IMR-90 (cell line): Measurements from ENCODE around the gene ANP32B. TPM values are rescaled to one million over a fixed set of nuclear protein-coding genes. Genes with fewer than 3 reads are reported as not detected.
A peak's percentile ranks its signal among the peaks of the same experiment; 100 is the strongest.
"Not testable (repeated sequence)": the region's sequence is repeated elsewhere in the genome, so short reads cannot be mapped to it uniquely, and the experiment has no call there.

Source experiments
- ATAC-seq: fragments of 200-7000 bp; cut with Tn5 transposase; 2 replicates; pipeline ENCODE4 v1.9.1; 2020; ENCODE audit warnings: low read depth, mild to moderate bottlenecking, moderate library complexity
- BruUV-seq: library from RNA; stranded (reverse); fragments of 400-500 nt; replicated peaks from 2 replicates; lab custom pipeline; 2021; lab: Mats Ljungman, UMichigan
- CTCF ChIA-PET: fragments of 300-600 bp; formaldehyde crosslinking; extraction: SDS; loops from one replicate; lab custom pipeline; 2021; ENCODE audit warnings: antibody characterized with exemption; lab: Yijun Ruan, JAX
- POLR2A ChIA-PET: fragments of 300-600 bp; sonication (Branson Sonifier 250); formaldehyde crosslinking; loops from one replicate; lab custom pipeline; 2022; ENCODE audit warnings: antibody characterized with exemption; ENCODE audit not compliant: unreplicated experiment; lab: Charles Lee
- DNase-seq: peaks from one replicate; pipeline ENCODE4 v3.0.0; 2013
- H2AFZ ChIP-seq: replicated peaks from 2 replicates; pipeline ENCODE3; 2013; ENCODE audit warnings: low read length, mild to moderate bottlenecking; ENCODE audit not compliant: poor library complexity
- H2AK5ac ChIP-seq: 2 replicates; pipeline ENCODE4 v1.6.1; 2013; ENCODE audit warnings: low read depth, low read length, inconsistent platforms
- H2AK9ac ChIP-seq: replicated peaks from 2 replicates; pipeline ENCODE3; 2013; ENCODE audit warnings: mild to moderate bottlenecking, low read depth, low read length, moderate library complexity; ENCODE audit not compliant: poor library complexity
- H2BK120ac ChIP-seq: 2 replicates; pipeline ENCODE4 v1.6.1; 2013; ENCODE audit warnings: low read depth, low read length, inconsistent platforms
- H2BK15ac ChIP-seq: 3 replicates; pipeline ENCODE4 v1.6.1; 2013; ENCODE audit warnings: low read depth, low read length, inconsistent platforms
- H2BK20ac ChIP-seq: 2 replicates; pipeline ENCODE4 v1.6.1; 2013; ENCODE audit warnings: low read depth, mild to moderate bottlenecking, inconsistent platforms, low read length, moderate library complexity
- H2BK5ac ChIP-seq: 2 replicates; pipeline ENCODE4 v1.6.1; 2013; ENCODE audit warnings: mild to moderate bottlenecking, low read depth, low read length, inconsistent platforms; ENCODE audit not compliant: poor library complexity, severe bottlenecking
- H3K14ac ChIP-seq: replicated peaks from 2 replicates; pipeline ENCODE4 v1.6.1; 2013; ENCODE audit warnings: low read depth, low read length, inconsistent platforms
- H3K18ac ChIP-seq: 2 replicates; pipeline ENCODE4 v1.6.1; 2013; ENCODE audit warnings: low read depth, low read length, control low read depth
- H3K23ac ChIP-seq: 2 replicates; pipeline ENCODE4 v1.6.1; 2013; ENCODE audit warnings: low read depth, low read length, inconsistent platforms
- H3K27ac ChIP-seq: 2 replicates; pipeline ENCODE4 v1.5.1; 2013; ENCODE audit warnings: mild to moderate bottlenecking, control low read depth, low read length; ENCODE audit not compliant: insufficient read depth
- H3K27me3 ChIP-seq: 2 replicates; pipeline ENCODE4 v1.6.1; 2013; ENCODE audit warnings: low read length; ENCODE audit not compliant: control insufficient read depth, insufficient read depth
- H3K36me3 ChIP-seq: 2 replicates; pipeline ENCODE4 v1.6.1; 2013; ENCODE audit warnings: low read length, mixed read lengths; ENCODE audit not compliant: control insufficient read depth, insufficient read depth
- H3K4ac ChIP-seq: 2 replicates; pipeline ENCODE4 v1.6.1; 2013; ENCODE audit warnings: low read depth, low read length, inconsistent platforms
- H3K4me1 ChIP-seq: 2 replicates; pipeline ENCODE4 v1.6.1; 2013; ENCODE audit warnings: low read length, mixed read lengths; ENCODE audit not compliant: control insufficient read depth, insufficient read depth
- H3K4me2 ChIP-seq: 2 replicates; pipeline ENCODE4 v1.6.1; 2013; ENCODE audit warnings: low read depth, mild to moderate bottlenecking, control low read depth, low read length, moderate library complexity
- H3K4me3 ChIP-seq: 2 replicates; pipeline ENCODE4 v1.5.1; 2013; ENCODE audit warnings: low read depth, mild to moderate bottlenecking, control low read depth, low read length, moderate library complexity; ENCODE audit not compliant: insufficient read depth
- H3K56ac ChIP-seq: 2 replicates; pipeline ENCODE4 v1.6.1; 2013; ENCODE audit warnings: low read length, inconsistent platforms; ENCODE audit not compliant: insufficient read depth; ENCODE audit errors: extremely low read depth
- H3K79me1 ChIP-seq, 2 experiments: 2 replicates each; pipeline ENCODE4 v1.6.1; 2013; ENCODE audit warnings: low read length in 2 of 2, inconsistent platforms in 1 of 2, low read depth in 1 of 2
- H3K9ac ChIP-seq: 2 replicates; pipeline ENCODE4 v1.6.1; 2013; ENCODE audit warnings: low read depth, low read length, control low read depth
- H3K9me1 ChIP-seq: 2 replicates; pipeline ENCODE4 v1.6.1; 2013; ENCODE audit warnings: low read length, inconsistent platforms; ENCODE audit not compliant: insufficient read depth
- H3K9me3 ChIP-seq: 2 replicates; pipeline ENCODE4 v1.6.1; 2013; ENCODE audit warnings: low read length; ENCODE audit not compliant: control insufficient read depth, insufficient read depth
- H4K20me1 ChIP-seq: 2 replicates; pipeline ENCODE4 v1.6.1; 2013; ENCODE audit warnings: low read length, inconsistent platforms; ENCODE audit not compliant: insufficient read depth
- H4K5ac ChIP-seq: 2 replicates; pipeline ENCODE4 v1.6.1; 2013; ENCODE audit warnings: mild to moderate bottlenecking, low read depth, low read length, control low read depth
- H4K8ac ChIP-seq, 2 experiments: 2 replicates each; pipeline ENCODE4 v1.6.1; 2013; ENCODE audit warnings: low read depth in 2 of 2, low read length in 2 of 2, control low read depth in 1 of 2, inconsistent platforms in 1 of 2
- H4K91ac ChIP-seq: 2 replicates; pipeline ENCODE4 v1.6.1; 2013; ENCODE audit warnings: low read depth, low read length, inconsistent platforms; ENCODE audit not compliant: insufficient read depth
- ELK1 ChIP-seq: fragments of 150-350 bp; IDR thresholded peaks from 2 replicates; pipeline ENCODE4 v1.6.1; 2016; ENCODE audit warnings: low read depth, mild to moderate bottlenecking, low read length, moderate library complexity, borderline replicate concordance
- MXI1 ChIP-seq: IDR thresholded peaks from 2 replicates; pipeline ENCODE4 v1.6.1; 2012; ENCODE audit warnings: low read depth, mild to moderate bottlenecking, low read length, moderate library complexity, borderline replicate concordance
- NFE2L2 ChIP-seq: fragments of 150-350 bp; IDR thresholded peaks from 2 replicates; pipeline ENCODE4 v1.6.1; 2016; ENCODE audit warnings: low read depth, mild to moderate bottlenecking, low read length
- RCOR1 ChIP-seq: IDR thresholded peaks from 2 replicates; pipeline ENCODE4 v1.6.1; 2012; ENCODE audit warnings: mild to moderate bottlenecking, low read length, improper control_type of control experiment; ENCODE audit not compliant: insufficient replicate concordance
- WGBS, 2 experiments: methylation state at CpG; one replicate each; pipeline versions ENCODE4 v1.1.5 to v1.1.7; 2013; ENCODE audit warnings: missing lambda C conversion rate in 2 of 2; ENCODE audit not compliant: insufficient read length in 1 of 2; ENCODE audit errors: extremely low coverage in 2 of 2; 5-methylcytosine and 5-hydroxymethylcytosine counted together
- dilution Hi-C: fragments of 300-500 bp; cut with HindIII; formaldehyde crosslinking; loops from one replicate; pipeline ENCODE4 v1.14.3; 2018; ENCODE audit warnings: low sequenced_read_pairs; ENCODE audit not compliant: unreplicated experiment
- in situ Hi-C: fragments of 300-500 bp; cut with MboI; formaldehyde crosslinking; loops from 3 replicates; pipeline ENCODE4 v1.14.3; 2019; ENCODE audit warnings: low sequenced_read_pairs, inconsistent platforms, mixed read lengths
- intact Hi-C: fragments of 100-400 bp; cut with micrococcal nuclease; formaldehyde crosslinking; loops from 2 replicates; pipeline ENCODE4 v1.10.0; 2022
- polyA plus RNA-seq, 3 experiments: library from polyadenylated mRNA; depleted of rRNA; stranded (reverse); fragments of >200 nt; gene quantifications; 2 replicates each; pipeline ENCODE4 v1.2.3, GENCODE V29; 2012; ENCODE audit warnings: low replicate concordance in 1 of 3
- total RNA-seq: library from RNA; depleted of rRNA; stranded (reverse); fragments of >200 nt; gene quantifications from 2 replicates; pipeline ENCODE4 v1.2.3, GENCODE V29; 2012

ANP32B gene
- total and polyA plus RNA-seq, 2 of the 4 experiments (the other 2 are of a cell fraction) = 3.9 to 46.8 TPM

- TF ChIP-seq ELK1 (no peak), RCOR1 (no peak), NFE2L2 (no peak), MXI1 (no peak)
Observed at GRCh38 chr9:97959585-97959984, 23.6 kb upstream of the ANP32B start (continued).

DNA sequence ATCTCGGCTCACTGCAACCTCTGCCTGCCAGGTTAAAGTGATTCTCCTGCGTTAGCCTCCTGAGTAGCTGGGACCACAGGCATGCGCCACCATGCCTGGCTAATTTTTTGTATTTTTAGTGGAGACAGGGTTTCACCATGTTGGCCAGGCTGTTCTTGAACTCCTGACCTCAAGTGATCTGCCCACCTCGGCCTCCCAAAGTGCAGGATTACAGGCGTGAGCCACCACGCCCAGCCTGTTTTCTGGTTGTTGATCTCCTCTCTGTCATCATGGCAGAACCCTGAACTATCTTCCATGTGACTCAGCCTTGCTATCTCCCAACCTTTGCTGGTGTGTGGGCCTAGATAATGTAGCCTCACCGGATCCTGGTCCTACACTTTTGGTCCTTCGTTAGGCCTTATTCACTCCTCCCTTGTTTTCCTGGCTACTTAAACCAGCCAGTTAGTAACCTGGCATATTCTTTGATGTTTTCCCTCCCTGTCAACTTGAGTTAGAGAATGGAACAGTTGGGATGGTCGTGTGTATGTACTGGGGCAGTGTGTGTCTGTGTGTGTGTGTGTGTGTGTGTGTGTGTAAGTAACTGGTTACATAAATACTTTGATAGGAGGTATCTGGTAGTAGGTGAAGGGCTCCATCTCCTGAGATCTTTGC lies 22.3 kb upstream of the ANP32B start:
- WGBS, 2 experiments = 95% methylated on average over 4 of the region's 9 CpGs; no CpG with 5 or more reads in 1 of the 2 experiments
- H3K79me1 ChIP-seq, H4K91ac ChIP-seq, BruUV-seq, ATAC-seq, H3K23ac ChIP-seq, H2AK9ac ChIP-seq, H4K8ac ChIP-seq, H3K4ac ChIP-seq, H3K18ac ChIP-seq, H3K27ac ChIP-seq, intact Hi-C loops, H3K9me1 ChIP-seq, H4K20me1 ChIP-seq, H3K4me2 ChIP-seq, H3K56ac ChIP-seq, H3K4me3 ChIP-seq, H2BK5ac ChIP-seq, H2BK120ac ChIP-seq, H3K14ac ChIP-seq, H2AFZ ChIP-seq, dilution Hi-C loops, H3K4me1 ChIP-seq, H4K5ac ChIP-seq, DNase-seq, H3K9me3 ChIP-seq, H2AK5ac ChIP-seq, H3K36me3 ChIP-seq, H3K9ac ChIP-seq, POLR2A ChIA-PET, in situ Hi-C loops: not testable (repeated sequence)
- H2BK15ac ChIP-seq = 0 out of 3 replicates have a peak overlapping the region, but pooled peaks have one; percentile 11
- H2BK20ac ChIP-seq = 0 out of 2 replicates have a peak overlapping the region, but pooled peaks have one; percentile 25
- CTCF ChIA-PET = interaction anchor here (0.7 kb wide), 1 partner anchor 331 kb away, joined by 3 read pairs; no protein-coding TSS in a partner anchor
- peaks cover 18% of the 10 kb centered on the region for H3K27me3 ChIP-seq
